GM19324 (cell line): Measurements from ENCODE around the gene PRDM16.

Source experiments
- ATAC-seq: cut with Tn5 transposase; IDR thresholded peaks from one replicate; pipeline ENCODE4 v1.9.1; 2021; ENCODE audit warnings: mild to moderate bottlenecking, moderate library complexity; ENCODE audit not compliant: unreplicated experiment, low FRiP score

Gene PRDM16

GRCh38 chr1:3248155-3249141 is 179.4 kb downstream of the PRDM16 start:
- ATAC-seq: no peak

GRCh38 chr1:3249231-3249630 is 180.2 kb downstream of the PRDM16 start:
- ATAC-seq: no peak

GRCh38 chr1:3249631-3250501 is 180.9 kb downstream of the PRDM16 start:
- ATAC-seq: no peak

- ATAC-seq: no peak
Measured at GRCh38 chr1:3250624-3251023, 181.6 kb downstream of the PRDM16 start.

GRCh38 chr1:3251099-3251806 is 182.2 kb downstream of the PRDM16 start:
- no peak for ATAC-seq

GRCh38 chr1:3251807-3252428 is 182.9 kb downstream of the PRDM16 start:
- ATAC-seq: no peak

GRCh38 chr1:3255680-3256079 is 186.7 kb downstream of the PRDM16 start:
- no peak for ATAC-seq

GRCh38 chr1:3257788-3258187 is 188.8 kb downstream of the PRDM16 start:
- no peak for ATAC-seq

GRCh38 chr1:3258386-3259003 is 189.5 kb downstream of the PRDM16 start:
- ATAC-seq: no peak

- ATAC-seq: no peak
Measured at GRCh38 chr1:3259020-3259419, 190.0 kb downstream of the PRDM16 start.

- no peak for ATAC-seq
Measured at GRCh38 chr1:3261007-3261968, 192.3 kb downstream of the PRDM16 start.

- no peak for ATAC-seq
Measured at GRCh38 chr1:3261969-3262579, 193.1 kb downstream of the PRDM16 start.

GRCh38 chr1:3262681-3263286 is 193.8 kb downstream of the PRDM16 start:
- no peak for ATAC-seq

- no peak for ATAC-seq
Measured at GRCh38 chr1:3263790-3264189, 194.8 kb downstream of the PRDM16 start.

GRCh38 chr1:3264456-3264855 is 195.5 kb downstream of the PRDM16 start:
- no peak for ATAC-seq

- no peak for ATAC-seq
Measured at GRCh38 chr1:3265835-3266805, 197.1 kb downstream of the PRDM16 start.
